Cortex of kidney (tissue), 1 donor: Measurements from ENCODE around the gene HSPA14.
A peak's percentile ranks its signal among the peaks of the same experiment; 100 is the strongest.
"Not testable (repeated sequence)": the region's sequence is repeated elsewhere in the genome, so short reads cannot be mapped to it uniquely, and the experiment has no call there.

Experiments used
- DNase-seq: peaks from one replicate; lab custom pipeline; 2025; lab: John Stamatoyannopoulos, UW

The HSPA14 gene

GRCh38 chr10:14837003-14837756 lies 926 bp upstream of the HSPA14 start:
- no peak for DNase-seq

GRCh38 chr10:14838582-14839304 lies 637 bp downstream of the HSPA14 start:
- DNase-seq: no peak

- no peak for DNase-seq
Observed at GRCh38 chr10:14839305-14839695, 1.2 kb downstream of the HSPA14 start.

- DNase-seq: no peak
Observed at GRCh38 chr10:14840178-14840577, 2.1 kb downstream of the HSPA14 start.

- no peak for DNase-seq
Observed at GRCh38 chr10:14843327-14843988, 5.4 kb downstream of the HSPA14 start.

- no peak for DNase-seq
Observed at GRCh38 chr10:14844948-14845347, 6.8 kb downstream of the HSPA14 start.

GRCh38 chr10:14852236-14852635 lies 14.1 kb downstream of the HSPA14 start:
- no peak for DNase-seq

- DNase-seq: no peak
Observed at GRCh38 chr10:14855453-14855852, 17.3 kb downstream of the HSPA14 start.

- no peak for DNase-seq
Observed at GRCh38 chr10:14858338-14858960, 20.3 kb downstream of the HSPA14 start.

GRCh38 chr10:14859043-14859442 lies 20.9 kb downstream of the HSPA14 start:
- no peak for DNase-seq

GRCh38 chr10:14859775-14860174 lies 21.7 kb downstream of the HSPA14 start:
- no peak for DNase-seq

GRCh38 chr10:14860791-14861190 lies 22.7 kb downstream of the HSPA14 start:
- no peak for DNase-seq

GRCh38 chr10:14864466-14864865 lies 26.4 kb downstream of the HSPA14 start:
- not testable (repeated sequence) for DNase-seq

- not testable (repeated sequence) for DNase-seq
Observed at GRCh38 chr10:14864871-14865270, 26.8 kb downstream of the HSPA14 start.

- DNase-seq: no peak
Observed at GRCh38 chr10:14873090-14873760, 35.1 kb downstream of the HSPA14 start.

GRCh38 chr10:14875941-14876340 lies 37.8 kb downstream of the HSPA14 start:
- no peak for DNase-seq

- DNase-seq: no peak
Observed at GRCh38 chr10:14876764-14877163, 38.7 kb downstream of the HSPA14 start.

GRCh38 chr10:14878266-14879123 lies 40.4 kb downstream of the HSPA14 start, which contains the start of gene SUV39H2:
Gene SUV39H2, plus strand, starts transcription at chr10:14878866. Its CDS starts 23 bp downstream, at chr10:14878889.
- DNase-seq: peak; percentile 63

GRCh38 chr10:14879124-14879927 lies 41.2 kb downstream of the HSPA14 start:
- DNase-seq: no peak

GRCh38 chr10:14879928-14880193 lies 41.8 kb downstream of the HSPA14 start:
- DNase-seq: no peak
